Spinal cord (tissue), 10 donors: ENCODE data around the gene NDUFB7. TPM values are rescaled to one million over a fixed set of nuclear protein-coding genes. Genes with fewer than 3 reads are reported as not detected.
A peak's percentile ranks its signal among the peaks of the same experiment; 100 is the strongest.
"Not testable (repeated sequence)": the region's sequence is repeated elsewhere in the genome, so short reads cannot be mapped to it uniquely, and the experiment has no call there.

Experiments used
- DNase-seq, 6 donors: peaks; one replicate each; pipeline versions ENCODE4 v3.0.0 to v3.0.0-alpha.2; 2013 to 2015; ENCODE audit warnings: low spot score in 6 of 6, low read depth in 4 of 6
- H3K27ac ChIP-seq: one replicate; pipeline ENCODE4 v1.5.1; 2013; ENCODE audit warnings: low read depth, low read length, control low read depth
- H3K27me3 ChIP-seq: one replicate; pipeline ENCODE4 v1.6.1; 2013; ENCODE audit warnings: low read length; ENCODE audit not compliant: control insufficient read depth, insufficient read depth
- H3K36me3 ChIP-seq: one replicate; pipeline ENCODE4 v1.6.1; 2013; ENCODE audit warnings: low read length; ENCODE audit not compliant: control insufficient read depth, insufficient read depth
- H3K4me1 ChIP-seq: one replicate; pipeline ENCODE4 v1.6.1; 2013; ENCODE audit warnings: low read length; ENCODE audit not compliant: control insufficient read depth, insufficient read depth
- H3K4me3 ChIP-seq: one replicate; pipeline ENCODE4 v1.5.1; 2013; ENCODE audit warnings: low read depth, low read length, control low read depth
- H3K9me3 ChIP-seq: one replicate; pipeline ENCODE4 v1.6.1; 2013; ENCODE audit warnings: low read length; ENCODE audit not compliant: control insufficient read depth, insufficient read depth
- WGBS: methylation state at CpG from one replicate; pipeline ENCODE4 v1.1.5; 2013; ENCODE audit warnings: missing lambda C conversion rate; ENCODE audit not compliant: insufficient coverage; 5-methylcytosine and 5-hydroxymethylcytosine counted together
- long read RNA-seq, 4 donors: transcript quantifications; one replicate each; lab custom pipeline, GENCODE V29; 2026
- polyA plus RNA-seq, 2 donors: library from polyadenylated mRNA; unstranded; fragments of 120-200 nt; gene quantifications; one replicate each; pipeline ENCODE4 v1.2.1, GENCODE V29; 2013; ENCODE audit not compliant: insufficient read length in 2 of 2
- total RNA-seq, 2 donors: library from RNA; depleted of rRNA in 1 of 2; stranded (reverse); fragments of 120-200 nt in 1 of 2; fragments of >200 nt in 1 of 2; gene quantifications; one replicate each; pipeline versions ENCODE4 v1.2.3 to v1.2.4, GENCODE V29; 2013 to 2014
- donor health status: healthy.

Gene NDUFB7
- 100 to 1,000 TPM; 152 to 310 TPM for total RNA-seq
- polyA plus RNA-seq: 100 to 1,000 TPM; 143 to 160 TPM
- long read RNA-seq, donor 1, transcript NDUFB7-201 (3 exons, 531 nt): major isoform, 227 of 245 reads
- long read RNA-seq, donor 1, partial matches to known transcripts: 16 of 245 reads
- long read RNA-seq, donor 1, other reads (novel, unspliced or antisense): 0 of 245 reads
- long read RNA-seq, donor 2, transcript NDUFB7-201 (3 exons, 531 nt): major isoform, 81 of 81 reads
- long read RNA-seq, donor 2, partial matches to known transcripts: 0 of 81 reads
- long read RNA-seq, donor 2, other reads (novel, unspliced or antisense): 0 of 81 reads
- long read RNA-seq, donor 3, transcript NDUFB7-201 (3 exons, 531 nt): major isoform, 98 of 98 reads
- long read RNA-seq, donor 3, partial matches to known transcripts: 0 of 98 reads
- long read RNA-seq, donor 3, other reads (novel, unspliced or antisense): 0 of 98 reads
- long read RNA-seq, donor 4, transcript NDUFB7-201 (3 exons, 531 nt): major isoform, 314 of 322 reads
- long read RNA-seq, donor 4, partial matches to known transcripts: 8 of 322 reads
- long read RNA-seq, donor 4, other reads (novel, unspliced or antisense): 0 of 322 reads

DNA sequence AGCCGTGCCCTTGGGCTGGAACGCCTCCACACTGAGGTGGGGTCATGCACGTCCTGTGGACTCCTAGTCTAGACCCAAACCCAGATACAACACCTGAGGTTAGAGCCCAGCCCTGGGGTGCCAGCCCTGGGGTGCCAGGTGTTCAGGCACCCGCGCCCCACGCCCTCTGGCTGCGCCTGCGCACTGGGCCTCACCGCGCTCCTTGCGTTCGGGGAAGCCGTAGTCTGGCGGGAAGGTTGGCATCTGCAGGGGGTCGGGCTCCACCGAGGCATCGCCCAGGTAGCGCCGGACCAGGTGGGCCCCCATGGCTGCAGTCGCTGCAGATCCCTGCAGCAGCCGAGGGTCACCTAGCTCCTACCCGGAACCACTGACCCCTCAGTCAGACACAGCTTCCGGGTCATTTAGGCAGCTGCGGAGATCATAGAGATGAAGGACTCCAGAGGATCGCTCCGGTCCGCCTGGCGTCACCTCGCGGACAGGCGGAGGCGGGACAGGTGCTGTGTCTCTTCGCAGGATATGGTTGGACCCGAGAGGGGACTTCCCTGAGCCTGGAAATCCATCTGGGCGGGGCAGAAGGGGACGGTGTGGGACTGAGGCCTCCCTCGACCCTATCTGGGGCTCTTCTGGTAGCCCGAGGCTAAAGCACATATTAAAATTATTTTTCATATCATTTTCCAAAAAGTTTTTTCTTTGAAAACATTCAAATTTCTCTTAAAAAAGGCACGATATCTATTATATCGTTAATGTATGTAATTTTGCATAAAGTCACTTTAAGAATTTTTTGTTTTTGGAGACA lies at the start of gene NDUFB7:
TSS of gene NDUFB7 (minus strand) at position 372 of the 796 bp plus-strand sequence. CDS start at position 306, 66 bp downstream.
- Histone ChIP-seq H3K4me1 (peaks cover 18% of the 10 kb centered on the region), H3K9me3 (no peaks in the 10 kb centered on the region), H3K4me3 (peak within 1 kb of the TSS; percentile 88), H3K27me3 (no peaks in the 10 kb centered on the region), H3K27ac (no peak within 1 kb of the TSS), H3K36me3 (peaks cover 32% of the 10 kb centered on the region)
- DNase-seq: peak; percentile 74 to 98 (median 82)
- 0% methylated on average over 34 of the region's 40 CpGs for WGBS

DNA sequence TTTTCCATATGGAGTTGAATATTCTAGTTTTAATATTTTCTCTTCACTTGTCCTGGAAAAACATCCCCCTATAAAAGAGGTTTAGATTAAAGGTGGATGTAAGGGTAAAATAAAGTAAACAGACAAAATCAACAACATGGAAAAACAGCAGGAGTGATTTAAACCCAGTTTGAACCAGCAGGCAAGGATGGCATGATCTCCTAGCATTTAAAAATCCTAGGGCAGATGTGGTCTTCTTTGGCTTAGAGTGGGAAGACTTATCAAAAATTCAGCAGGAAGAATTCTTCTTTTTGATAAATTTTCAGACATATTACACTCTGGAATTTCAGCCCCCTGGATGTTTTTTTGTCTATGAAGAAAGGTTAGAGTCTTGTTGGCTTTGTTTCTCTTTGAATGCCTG lies 47.5 kb upstream of the NDUFB7 start:
- Histone ChIP-seq H3K9me3 (no peaks in the 10 kb centered on the region), H3K27ac (no peak overlapping the region), H3K4me1 (no peaks in the 10 kb centered on the region), H3K27me3 (no peaks in the 10 kb centered on the region), H3K36me3 (no peaks in the 10 kb centered on the region), H3K4me3 (no peak overlapping the region)
- no peak for DNase-seq

DNA sequence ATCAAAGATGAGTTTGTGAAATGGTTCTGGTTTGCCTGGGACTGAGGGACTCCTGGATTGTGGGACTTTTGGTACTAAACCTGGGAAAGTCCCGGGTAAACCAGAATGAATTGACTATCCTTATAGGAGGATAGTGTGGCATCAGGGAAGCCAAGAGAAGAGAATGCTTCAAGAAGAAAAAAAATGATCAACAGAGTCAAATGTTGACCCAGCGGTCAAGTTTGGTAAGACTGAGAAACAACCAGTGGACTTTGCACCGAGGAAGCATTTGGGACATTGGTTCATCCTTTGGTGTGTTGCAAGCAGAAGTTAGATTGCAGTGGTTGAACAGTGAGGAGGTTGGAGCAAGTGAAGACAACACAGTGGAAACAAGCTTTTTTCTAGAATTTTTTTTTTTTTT lies 44.5 kb upstream of the NDUFB7 start:
- DNase-seq: no peak
- 91% methylated on average over 3 of the region's 3 CpGs for WGBS
- no peaks in the 10 kb centered on the region for H3K36me3 ChIP-seq
- H3K4me3 ChIP-seq: no peak overlapping the region
- no peaks in the 10 kb centered on the region for H3K9me3 ChIP-seq
- H3K27ac ChIP-seq: no peak overlapping the region
- H3K27me3 ChIP-seq: no peaks in the 10 kb centered on the region
- no peaks in the 10 kb centered on the region for H3K4me1 ChIP-seq

- 92% methylated on average over 7 of the region's 8 CpGs for WGBS
Observed at GRCh38 chr19:14615623-14616022, 43.8 kb upstream of the NDUFB7 start.

DNA sequence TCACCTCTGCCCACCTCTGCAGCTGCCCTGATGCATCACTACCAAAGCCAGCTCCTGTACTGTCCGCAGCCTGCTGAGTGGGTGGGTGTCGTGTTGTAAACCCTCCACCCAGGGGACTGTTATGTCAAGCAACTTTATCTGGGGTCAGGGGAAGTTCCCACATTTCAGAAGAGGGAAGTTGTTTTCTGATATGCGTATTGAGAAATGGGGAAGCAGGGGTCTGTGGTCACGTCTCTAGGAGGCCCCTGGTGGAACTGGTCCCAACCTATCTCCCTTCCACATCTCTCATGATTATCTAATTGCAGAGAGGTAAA lies 42.2 kb upstream of the NDUFB7 start:
- H3K4me1 ChIP-seq: no peaks in the 10 kb centered on the region
- no peak overlapping the region for H3K4me3 ChIP-seq
- H3K36me3 ChIP-seq: no peaks in the 10 kb centered on the region
- H3K27me3 ChIP-seq: no peaks in the 10 kb centered on the region
- H3K27ac ChIP-seq: no peak overlapping the region
- no peak for DNase-seq
- no CpG with 5 or more reads among the region's 4 CpGs for whole genome bisulfite sequencing
- no peaks in the 10 kb centered on the region for H3K9me3 ChIP-seq

More at GRCh38 chr19:14615623-14616022, 43.8 kb upstream of the NDUFB7 start:
- no peak for DNase-seq
- H3K4me3 ChIP-seq: no peak overlapping the region
- no peaks in the 10 kb centered on the region for H3K4me1 ChIP-seq
- no peaks in the 10 kb centered on the region for H3K27me3 ChIP-seq
- H3K9me3 ChIP-seq: no peaks in the 10 kb centered on the region
- no peak overlapping the region for H3K27ac ChIP-seq
- no peaks in the 10 kb centered on the region for H3K36me3 ChIP-seq

DNA sequence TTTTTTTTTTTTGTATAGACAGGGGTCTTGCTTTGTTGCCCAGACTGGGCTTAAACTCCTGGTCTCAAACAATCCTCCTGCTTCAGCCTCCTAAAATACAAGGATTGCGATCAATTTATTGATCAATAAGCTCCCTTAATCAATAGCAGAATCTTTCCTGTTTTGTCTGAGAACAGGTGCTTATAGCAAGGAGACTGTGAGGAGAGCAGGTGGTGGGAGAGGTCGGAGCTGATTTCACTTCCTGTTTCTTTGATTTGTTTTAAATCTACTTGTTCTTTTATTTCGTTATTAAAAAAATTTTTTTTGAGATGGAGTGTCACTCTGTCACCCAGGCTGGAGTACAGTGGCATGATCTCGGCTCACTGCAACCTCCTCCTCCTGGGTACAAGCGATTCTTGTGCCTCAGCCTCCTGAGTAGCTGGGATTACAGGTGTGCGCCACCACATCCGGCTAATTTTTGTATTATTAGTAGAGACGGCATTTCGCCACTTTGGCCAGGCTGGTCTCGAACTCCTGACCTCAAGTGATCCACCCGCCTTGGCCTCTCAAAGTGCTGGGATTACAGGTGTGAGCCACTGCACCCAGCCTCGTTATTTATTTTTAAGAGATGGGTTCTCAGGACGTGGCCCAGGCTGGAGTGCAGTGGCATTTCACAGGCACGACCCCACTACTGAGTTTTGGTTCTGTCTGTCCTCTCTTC lies 41.7 kb upstream of the NDUFB7 start:
- WGBS: 87% methylated on average over 11 of the region's 14 CpGs
- not testable (repeated sequence) for H3K27me3 ChIP-seq, H3K9me3 ChIP-seq, H3K36me3 ChIP-seq, H3K27ac ChIP-seq, H3K4me1 ChIP-seq, H3K4me3 ChIP-seq, DNase-seq

- Histone ChIP-seq H3K4me3 (no peak overlapping the region), H3K27me3 (no peaks in the 10 kb centered on the region), H3K4me1 (no peaks in the 10 kb centered on the region), H3K9me3 (no peaks in the 10 kb centered on the region), H3K36me3 (no peaks in the 10 kb centered on the region), H3K27ac (no peak overlapping the region)
- WGBS: 79% methylated on average over 2 of the region's 4 CpGs
- no peak for DNase-seq
Observed at GRCh38 chr19:14612657-14613056, 40.8 kb upstream of the NDUFB7 start.

DNA sequence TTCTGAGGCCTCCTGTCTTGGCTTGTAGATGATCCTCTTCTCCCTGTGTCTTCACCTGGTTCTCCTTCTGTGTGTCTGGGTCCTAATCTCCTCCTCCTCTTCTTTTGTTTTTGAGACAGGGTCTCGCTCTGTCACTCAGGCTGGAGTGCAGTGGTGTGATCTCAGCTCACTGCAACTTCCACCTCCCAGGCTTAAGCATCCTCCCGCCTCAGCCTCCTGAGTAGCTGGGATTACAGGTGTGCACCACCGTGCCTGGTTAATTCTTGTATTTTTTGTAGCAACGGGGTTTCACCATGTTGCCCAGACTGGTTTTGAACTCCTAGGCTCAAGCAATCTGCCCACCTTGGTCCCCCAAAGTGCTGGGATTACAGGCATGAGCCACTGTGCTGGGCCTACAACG lies 40.4 kb upstream of the NDUFB7 start:
- H3K27me3 ChIP-seq, H3K4me1 ChIP-seq, H3K4me3 ChIP-seq, H3K36me3 ChIP-seq, H3K9me3 ChIP-seq, H3K27ac ChIP-seq, DNase-seq: not testable (repeated sequence)
- 87% methylated on average over 3 of the region's 5 CpGs for WGBS

DNA sequence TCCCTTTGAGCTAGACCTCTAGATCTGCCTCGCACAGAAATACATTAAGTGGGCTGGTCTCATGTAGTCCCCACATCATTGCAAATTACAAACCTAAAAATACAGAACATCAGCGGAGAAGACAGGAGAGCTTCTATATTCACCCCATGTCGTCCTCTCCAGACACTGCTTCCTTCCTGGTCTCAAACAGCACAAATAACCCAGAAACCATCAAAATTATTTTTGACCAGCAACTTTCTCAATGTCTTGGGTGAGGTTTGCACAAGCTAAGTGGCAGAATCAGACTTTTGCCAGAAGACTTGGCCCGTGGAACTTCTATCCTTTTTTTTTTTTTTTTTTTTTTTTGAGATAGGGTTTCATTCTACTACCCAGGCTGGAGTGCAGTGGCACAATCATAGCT lies 39.2 kb upstream of the NDUFB7 start:
- DNase-seq: no peak
- no peak overlapping the region for H3K27ac ChIP-seq
- H3K4me1 ChIP-seq: no peaks in the 10 kb centered on the region
- WGBS: 60% methylated on average over 2 of the region's 4 CpGs
- no peaks in the 10 kb centered on the region for H3K9me3 ChIP-seq
- no peaks in the 10 kb centered on the region for H3K27me3 ChIP-seq
- no peaks in the 10 kb centered on the region for H3K36me3 ChIP-seq
- H3K4me3 ChIP-seq: no peak overlapping the region
